ENCODE data around the gene ZNF2.
A peak's percentile ranks its signal among the peaks of the same experiment; 100 is the strongest.

The ZNF2 gene

DNA sequence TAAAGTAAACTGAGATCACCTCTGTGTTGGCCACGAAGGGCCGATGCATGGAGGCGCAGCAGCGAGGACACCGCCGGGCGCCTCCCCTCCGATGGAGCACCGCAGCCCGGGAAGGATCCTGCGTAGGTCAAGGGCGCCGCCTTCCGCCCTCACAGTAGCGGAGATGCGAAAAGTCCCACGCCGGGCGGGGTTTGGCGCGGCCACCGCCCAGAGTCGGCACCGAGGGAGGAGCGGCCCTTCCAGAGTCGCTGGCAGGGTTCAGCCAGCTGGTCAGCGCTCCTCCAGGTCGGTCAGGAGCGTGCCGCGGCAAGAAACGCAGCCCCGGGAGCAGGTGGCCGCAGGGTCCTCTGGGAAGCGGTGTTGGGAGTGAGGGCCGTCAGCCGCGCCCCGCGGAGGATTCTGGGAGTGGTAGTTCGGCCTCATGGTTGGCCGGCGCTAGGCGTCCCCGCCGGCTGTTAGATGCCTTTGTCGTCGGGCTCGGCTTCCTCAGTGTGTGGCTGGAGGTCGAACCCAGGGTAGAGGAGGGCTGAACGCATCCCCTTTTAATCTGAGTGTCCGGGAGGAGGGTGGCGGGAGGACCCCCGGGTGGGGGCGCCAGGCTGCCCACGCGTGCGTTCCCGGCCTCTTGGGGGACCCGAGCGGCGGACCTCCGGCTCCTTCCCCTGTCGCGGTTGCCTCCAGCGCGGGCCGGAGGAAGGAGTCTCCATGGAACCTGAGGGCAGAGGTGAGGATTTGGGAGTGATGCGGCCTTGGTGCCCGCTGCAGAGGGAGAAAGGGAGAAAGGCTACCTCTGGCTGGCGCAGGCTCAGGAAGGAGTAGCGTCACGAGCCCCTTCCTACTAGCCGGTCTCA is 41.7 kb downstream of the ZNF2 start, which contains the start of gene ZNF892:
Gene ZNF892, plus strand, starts transcription at position 411 of the 851 bp plus-strand sequence. Its CDS starts 295 bp downstream, at position 706.
- peak; percentile 93 for DNase-seq

DNA sequence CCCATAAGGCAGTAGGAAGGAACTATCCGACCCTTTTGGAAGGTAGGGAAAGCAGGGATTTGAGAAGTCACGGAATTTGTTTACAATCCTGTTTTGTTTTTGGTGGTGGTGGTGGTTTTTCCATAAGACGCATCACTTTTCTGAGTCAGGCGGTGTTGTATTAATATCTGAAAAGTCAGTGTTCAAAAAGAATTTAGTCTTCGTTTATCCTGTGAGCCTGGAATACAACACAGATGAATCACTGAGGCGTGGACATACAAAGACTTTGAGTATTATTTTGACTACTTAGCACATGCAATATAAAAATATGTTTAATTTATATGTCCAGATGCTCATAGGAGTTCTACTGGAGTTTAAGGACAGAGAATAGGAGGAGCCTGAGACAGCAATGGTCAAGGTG is 42.5 kb downstream of the ZNF2 start:
- DNase-seq, result no peak

- DNase-seq, result no peak
These were observed 49.5 kb downstream of the ZNF2 start for GRCh38 chr2:95215018-95215612.

DNA sequence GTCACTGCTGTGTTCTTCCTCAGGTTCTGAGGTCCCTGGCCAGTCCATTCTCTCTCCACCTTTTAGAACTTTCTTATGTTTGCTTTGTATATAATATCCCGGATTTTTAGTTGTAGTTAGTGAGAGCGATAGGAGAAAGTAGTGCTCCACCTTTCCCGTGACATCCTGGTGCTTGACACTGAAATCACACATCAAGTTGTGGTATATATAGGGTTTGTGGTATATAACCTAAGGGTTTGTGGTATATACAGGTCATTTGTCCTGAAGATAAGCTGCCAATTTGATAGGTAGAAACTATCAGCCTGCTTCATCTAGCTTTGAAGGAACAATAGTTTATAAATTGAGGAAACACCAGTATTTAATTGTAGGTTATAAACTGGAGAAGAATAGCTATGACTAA is 54.8 kb downstream of the ZNF2 start:
- no peak for DNase-seq

DNA sequence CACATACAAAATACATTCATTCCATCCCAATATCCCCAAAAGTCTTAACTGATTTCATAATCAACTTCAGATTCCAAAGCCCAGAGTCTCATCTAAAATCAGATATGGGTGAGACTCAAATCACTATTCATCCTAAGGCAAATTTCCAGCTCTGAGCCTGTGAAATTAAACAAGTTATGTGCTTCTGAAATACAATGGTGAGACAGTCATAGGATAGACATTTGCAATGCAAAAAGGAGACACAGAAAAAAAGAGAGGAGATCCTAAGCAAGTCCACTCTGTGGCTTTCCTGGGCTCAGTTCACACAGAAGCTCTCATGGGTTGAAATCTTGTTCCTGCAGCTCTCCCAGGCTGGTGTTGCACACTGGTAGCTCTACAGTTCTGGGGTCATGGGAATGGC is 60.0 kb downstream of the ZNF2 start:
- DNase-seq, result no peak

DNA sequence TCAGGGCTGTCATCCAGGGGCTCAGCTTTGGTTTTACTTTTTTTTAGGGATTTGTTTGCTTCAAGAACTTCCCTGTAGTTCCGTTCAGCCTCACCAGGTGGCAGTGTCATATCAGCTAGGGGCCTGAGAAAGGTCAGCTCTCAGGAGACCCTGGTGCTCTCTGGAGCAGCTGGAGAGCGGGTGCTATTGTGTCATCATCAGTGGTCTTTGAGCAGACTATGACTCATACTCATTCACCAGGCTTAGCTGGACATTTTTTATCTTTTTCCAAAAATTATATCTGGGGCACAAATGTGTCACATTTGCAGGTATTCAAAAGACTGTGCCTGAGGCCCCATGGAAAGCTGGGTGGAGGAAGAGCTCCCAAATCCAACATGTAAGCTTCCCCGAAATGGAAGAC is 66.1 kb downstream of the ZNF2 start:
- DNase-seq, result peak; percentile 54

GRCh38 chr2:95232232-95232631 is 66.6 kb downstream of the ZNF2 start:
- no peak for DNase-seq

All from left hindlimb (tissue), 1 donor.